ENCODE measurements around the gene CMSS1.
"Not testable (repeated sequence)": the region's sequence is repeated elsewhere in the genome, so short reads cannot be mapped to it uniquely, and the experiment has no call there.

The CMSS1 gene

DNA sequence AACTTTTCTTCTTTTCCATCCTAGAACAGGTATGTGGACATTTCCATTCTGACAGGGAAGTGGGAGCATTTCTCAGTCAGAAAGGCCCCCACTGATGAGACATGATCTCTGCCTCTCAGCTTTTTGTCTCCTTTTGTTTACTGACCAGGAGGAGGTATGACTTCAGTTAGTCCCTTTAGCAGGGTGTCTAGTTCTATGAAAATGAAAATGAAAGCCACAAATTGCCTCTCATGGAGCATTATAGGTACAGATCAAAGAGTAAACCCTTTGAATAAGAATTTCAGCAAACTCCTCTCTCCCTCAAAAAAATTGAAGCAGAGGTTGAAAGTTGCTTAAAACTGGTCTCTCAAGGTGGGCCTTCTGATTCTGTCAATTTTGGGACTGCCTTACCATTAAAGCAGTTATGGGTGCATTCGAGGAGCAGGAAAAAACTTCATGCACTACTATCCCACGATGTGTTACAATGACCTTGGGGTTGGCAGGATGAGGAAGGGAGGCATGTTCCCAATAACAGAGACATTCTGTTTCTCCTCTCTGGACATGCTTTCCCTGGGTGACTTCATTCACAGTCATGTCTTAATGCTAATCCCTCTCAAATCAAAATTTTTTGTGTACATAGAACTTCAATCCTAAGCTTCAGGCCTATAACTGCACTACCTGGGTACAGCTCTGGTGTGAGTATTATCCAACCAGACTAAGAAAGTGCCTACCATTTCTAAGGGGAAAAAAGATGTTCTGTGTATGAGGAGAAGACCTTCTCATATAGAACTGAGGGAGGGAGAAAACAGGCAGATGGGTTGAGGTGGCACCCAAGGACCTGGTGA, 392.5 kb downstream of the CMSS1 start:
- DNase-seq (ENCODE audit: low read depth, low spot score), result peak; percentile 31
- no peak overlapping the region for H3K4me3 ChIP-seq (ENCODE audit: low read length)

- peak; percentile 51 for DNase-seq (ENCODE audit: low read depth, low spot score)
- H3K4me3 ChIP-seq (ENCODE audit: low read length), result no peak overlapping the region
These were observed 393.1 kb downstream of the CMSS1 start for GRCh38 chr3:100210772-100211135.

GRCh38 chr3:100213891-100214573, 396.4 kb downstream of the CMSS1 start:
- no peak for DNase-seq (ENCODE audit: low read depth, low spot score)
- H3K4me3 ChIP-seq (ENCODE audit: low read length), result no peak overlapping the region

DNA sequence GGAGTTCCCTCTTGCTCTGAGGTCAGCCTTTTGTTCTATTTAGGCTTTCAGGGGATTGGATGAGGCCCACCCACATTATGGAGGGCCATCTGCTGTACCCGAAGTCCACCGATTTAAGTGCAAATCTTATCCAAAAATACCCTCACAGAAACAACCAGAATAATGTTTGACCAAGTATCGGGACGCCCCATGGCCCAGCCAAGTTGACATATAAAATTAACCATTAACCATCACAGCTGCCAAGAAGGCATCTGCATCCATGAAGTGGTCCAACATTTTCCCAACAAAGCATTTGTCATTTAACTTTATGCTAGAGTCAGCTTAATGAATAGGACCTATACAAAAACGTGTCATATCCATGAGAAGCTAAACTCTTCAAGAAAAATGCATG, 396.9 kb downstream of the CMSS1 start:
- DNase-seq (ENCODE audit: low read depth, low spot score), result no peak
- no peak overlapping the region for H3K4me3 ChIP-seq (ENCODE audit: low read length)

GRCh38 chr3:100216713-100217112, 399.1 kb downstream of the CMSS1 start:
- H3K4me3 ChIP-seq (ENCODE audit: low read length), result no peak overlapping the region
- DNase-seq (ENCODE audit: low read depth, low spot score), result no peak

DNA sequence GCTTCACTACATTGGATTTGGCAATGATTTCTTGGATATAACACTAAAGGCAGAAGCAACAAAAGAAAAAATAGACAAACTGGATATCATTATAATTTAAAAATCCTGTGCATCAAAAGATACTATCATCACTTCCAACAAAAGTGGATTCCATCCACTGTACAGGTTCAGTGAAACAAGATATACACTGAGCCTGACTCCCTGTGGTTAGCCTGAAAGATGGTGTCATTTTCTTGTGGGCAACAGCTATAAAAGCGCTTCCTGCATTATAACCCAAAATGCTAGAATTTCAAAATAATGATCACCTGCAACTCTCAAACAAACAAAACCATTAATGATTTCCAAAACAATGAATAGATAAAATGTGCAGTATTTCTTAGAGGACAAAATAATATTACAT, 403.5 kb downstream of the CMSS1 start:
- DNase-seq (ENCODE audit: low read depth, low spot score), result peak; percentile 12
- H3K4me3 ChIP-seq (ENCODE audit: low read length), result no peak overlapping the region

DNA sequence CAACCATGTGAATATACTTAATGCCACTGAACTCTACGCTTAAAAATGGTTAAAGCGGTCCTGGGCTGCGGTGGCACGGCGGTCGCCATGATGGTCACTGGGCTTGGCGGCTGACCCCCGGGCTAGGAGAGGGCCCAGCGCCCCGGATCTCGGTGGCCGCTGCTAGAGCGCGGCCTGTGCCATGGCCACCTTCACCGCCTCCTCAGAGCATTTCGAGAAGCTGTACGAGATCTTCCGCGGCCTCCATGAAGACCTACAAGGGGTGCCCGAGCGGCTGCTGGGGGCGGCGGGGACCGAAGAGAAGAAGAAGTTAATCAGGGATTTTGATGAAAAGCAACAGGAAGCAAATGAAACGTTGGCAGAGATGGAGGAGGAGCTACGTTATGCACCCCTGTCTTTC, 407.5 kb downstream of the CMSS1 start:
- H3K4me3 ChIP-seq (ENCODE audit: low read length), result no peak overlapping the region
- DNase-seq (ENCODE audit: low read depth, low spot score), result no peak

- H3K4me3 ChIP-seq (ENCODE audit: low read length), result no peak overlapping the region
- DNase-seq (ENCODE audit: low read depth, low spot score), result no peak
These were observed 408.2 kb downstream of the CMSS1 start for GRCh38 chr3:100225883-100226282.

DNA sequence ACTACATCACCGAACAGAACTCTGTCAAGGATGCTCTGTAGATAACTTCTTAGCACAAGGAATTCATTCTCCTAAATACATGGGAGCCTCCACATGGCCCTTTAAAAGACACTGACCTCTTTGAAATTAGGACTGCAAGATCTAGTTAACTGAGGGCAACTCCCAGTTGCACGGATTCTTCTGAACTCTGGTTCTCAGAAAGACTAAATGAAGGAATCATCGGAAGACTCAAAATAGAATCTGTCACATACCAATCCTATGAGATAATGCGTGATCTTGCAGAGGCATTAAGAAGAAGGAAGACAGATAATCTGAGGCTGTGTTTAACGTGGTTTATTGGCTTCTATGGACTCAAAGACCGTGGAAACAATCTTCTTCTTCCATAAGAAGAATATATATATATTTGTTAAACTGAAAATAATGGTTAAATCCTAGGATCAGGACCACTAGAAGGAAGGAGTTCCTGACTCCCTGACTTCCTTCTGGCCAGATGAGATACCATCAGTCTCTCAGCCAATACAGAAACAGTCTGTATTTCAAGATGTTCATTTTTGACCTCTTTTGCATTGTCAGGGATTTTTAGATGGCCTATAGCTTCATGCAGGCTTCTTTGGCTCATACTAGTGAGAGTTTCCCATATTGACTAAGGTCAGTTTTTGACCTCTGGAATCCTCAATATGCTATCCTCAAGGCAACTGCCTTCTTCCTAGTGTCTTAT, 409.2 kb downstream of the CMSS1 start:
- DNase-seq (ENCODE audit: low read depth, low spot score), result no peak
- H3K4me3 ChIP-seq (ENCODE audit: low read length), result no peak overlapping the region

- no peak for DNase-seq (ENCODE audit: low read depth, low spot score)
- H3K4me3 ChIP-seq (ENCODE audit: low read length), result no peak overlapping the region
These were observed 409.9 kb downstream of the CMSS1 start for GRCh38 chr3:100227511-100227921.

- no peak overlapping the region for H3K4me3 ChIP-seq (ENCODE audit: low read length)
- no peak for DNase-seq (ENCODE audit: low read depth, low spot score)
These were observed 410.6 kb downstream of the CMSS1 start for GRCh38 chr3:100228247-100228646.

GRCh38 chr3:100229188-100229587, 411.5 kb downstream of the CMSS1 start:
- not testable (repeated sequence) for H3K4me3 ChIP-seq (ENCODE audit: low read length); DNase-seq (ENCODE audit: low read depth, low spot score)

GRCh38 chr3:100230710-100231109, 413.0 kb downstream of the CMSS1 start:
- no peak overlapping the region for H3K4me3 ChIP-seq (ENCODE audit: low read length)
- no peak for DNase-seq (ENCODE audit: low read depth, low spot score)

Data from Jurkat, Clone E6-1 (cell line).